CD4-positive, alpha-beta T cell treated with Interleukin-21 for 1 hour (primary cell): ENCODE measurements around the gene MIOS.
"Not testable (repeated sequence)": the region's sequence is repeated elsewhere in the genome, so short reads cannot be mapped to it uniquely, and the experiment has no call there.

ENCODE experiments used
- DNase-seq: peaks from one replicate; pipeline ENCODE4 v3.0.0-alpha.2; 2020

MIOS gene

GRCh38 chr7:7651479-7651878 is 84.8 kb downstream of the MIOS start:
- no peak for DNase-seq

GRCh38 chr7:7652798-7653540 is 86.3 kb downstream of the MIOS start:
- no peak for DNase-seq

GRCh38 chr7:7653593-7654187 is 87.0 kb downstream of the MIOS start:
- peak; percentile 49 for DNase-seq

- no peak for DNase-seq
These were observed 88.5 kb downstream of the MIOS start for GRCh38 chr7:7654964-7655715.

- DNase-seq = not testable (repeated sequence)
These were observed 89.8 kb downstream of the MIOS start for GRCh38 chr7:7656459-7656858.
